ENCODE measurements around the gene ZNF837. TPM values are rescaled to one million over a fixed set of nuclear protein-coding genes. Genes with fewer than 3 reads are reported as not detected.

ZNF837 gene
- total and polyA plus RNA-seq, 2 of the 4 experiments (the other 2 are of a cell fraction), result 0.54 to 1.2 TPM

DNA sequence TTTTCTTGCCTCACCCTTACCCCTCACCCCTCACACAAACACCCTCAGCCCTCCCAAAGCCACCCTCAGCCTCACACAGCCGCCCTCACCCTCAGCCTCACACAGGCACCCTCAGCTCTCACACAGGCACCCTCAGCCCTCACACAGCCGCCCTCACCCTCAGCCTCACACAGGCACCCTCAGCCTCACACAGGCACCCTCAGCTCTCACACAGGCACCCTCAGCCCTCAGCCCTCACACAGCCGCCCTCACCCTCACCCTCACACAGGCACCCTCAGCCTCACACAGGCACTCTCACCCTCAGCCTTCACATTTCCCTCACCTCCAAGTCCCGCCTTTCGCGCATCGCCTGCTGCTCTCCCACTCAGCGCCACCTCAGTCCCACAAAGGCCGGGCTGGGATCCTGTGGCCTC lies 54.3 kb downstream of the ZNF837 start:
- H3K4me1 ChIP-seq (ENCODE audit: control insufficient read depth, insufficient read depth, low read length), result peaks cover 2% of the 10 kb centered on the region; the same call in 1 of the 2 replicates
- peak; percentile 8; the same call in 1 of the 2 replicates for TF ChIP-seq BHLHE40 (IDR thresholded peaks at IDR 0.05; ENCODE audit: low read depth, low read length)
- no peak for TF ChIP-seq MAZ (IDR thresholded peaks at IDR 0.05; ENCODE audit: borderline replicate concordance, low read depth, low read length)
- TF ChIP-seq MXI1 (IDR thresholded peaks at IDR 0.05; ENCODE audit: borderline replicate concordance, low read depth, low read length), result peak; percentile 43; the same call in 1 of the 2 replicates
- TF ChIP-seq CEBPB (IDR thresholded peaks at IDR 0.05; ENCODE audit: low read depth, low read length), result no peak
- H3K56ac ChIP-seq (ENCODE audit: extremely low read depth, insufficient read depth, low read length), result no peak overlapping the region
- peak overlapping the region; percentile 76 for H2BK5ac ChIP-seq (ENCODE audit: low read depth, low read length, poor library complexity, severe bottlenecking)
- ChIA-PET CTCF (no interaction called here), POLR2A (ENCODE audit: unreplicated experiment) (no interaction called here)
- H3K79me1 ChIP-seq (ENCODE audit: low read depth in 1 of 2, low read length in 2 of 2), result peaks cover 30 to 74% of the 10 kb centered on the region in 2 experiments
- peak overlapping the region; percentile 65 for H4K5ac ChIP-seq (ENCODE audit: low read depth, low read length)
- intact Hi-C loops (cut with micrococcal nuclease) (loop anchor here (2.0 kb wide), 1 partner anchor 20 kb away; no protein-coding TSS in a partner anchor), dilution Hi-C loops (cut with HindIII; ENCODE audit: low sequenced_read_pairs, unreplicated experiment) (no loop called here), in situ Hi-C loops (cut with MboI; ENCODE audit: low sequenced_read_pairs) (no loop called here)
- WGBS, 2 experiments (ENCODE audit: extremely low coverage in 2 of 2, insufficient read length in 1 of 2), result 7% methylated on average over 3 of the region's 9 CpGs; no CpG with 5 or more reads in 1 of the 2 experiments
- H2BK120ac ChIP-seq (ENCODE audit: low read depth, low read length), result 0 out of 2 replicates have a peak overlapping the region, but pooled peaks have one; percentile 42
- H4K20me1 ChIP-seq (ENCODE audit: insufficient read depth, low read length), result peaks cover 5% of the 10 kb centered on the region; the same call in 1 of the 2 replicates
- H2AK9ac ChIP-seq (replicated peaks; ENCODE audit: low read depth, low read length, poor library complexity), result peak overlapping the region; percentile 97
- H3K23ac ChIP-seq (ENCODE audit: low read depth, low read length), result peak overlapping the region; percentile 92
- H3K36me3 ChIP-seq (ENCODE audit: control insufficient read depth, insufficient read depth, low read length), result peaks cover 2% of the 10 kb centered on the region; the same call in 1 of the 2 replicates
- peak overlapping the region; percentile 74 for H3K27ac ChIP-seq (ENCODE audit: insufficient read depth, low read length)
- H2AFZ ChIP-seq (replicated peaks; ENCODE audit: low read length, poor library complexity), result peak overlapping the region; percentile 100
- peak overlapping the region; percentile 86; the same call in 1 of the 2 replicates for H4K91ac ChIP-seq (ENCODE audit: insufficient read depth, low read depth, low read length)
- peak overlapping the region; percentile 87 for H3K4me2 ChIP-seq (ENCODE audit: low read depth, low read length)
- H3K14ac ChIP-seq (replicated peaks; ENCODE audit: low read depth, low read length), result peak overlapping the region; percentile 98
- peak overlapping the region; percentile 90 for H3K4ac ChIP-seq (ENCODE audit: low read depth, low read length)
- no peaks in the 10 kb centered on the region for H3K9me3 ChIP-seq (ENCODE audit: control insufficient read depth, insufficient read depth, low read length)
- peak overlapping the region; percentile 71 to 92; a peak in 3 of 4 replicates for H4K8ac ChIP-seq (ENCODE audit: low read depth in 2 of 2, low read length in 2 of 2)
- peak overlapping the region; percentile 72 for H3K4me3 ChIP-seq (ENCODE audit: insufficient read depth, low read depth, low read length)
- peak overlapping the region; percentile 88 for H3K9ac ChIP-seq (ENCODE audit: low read depth, low read length)
- H3K27me3 ChIP-seq (ENCODE audit: control insufficient read depth, insufficient read depth, low read length), result no peaks in the 10 kb centered on the region
- H2BK20ac ChIP-seq (ENCODE audit: low read depth, low read length), result no peak overlapping the region
- BruUV-seq (replicated peaks), result no TSS peak
- H3K9me1 ChIP-seq (ENCODE audit: insufficient read depth, low read length), result peaks cover 14% of the 10 kb centered on the region
- H3K18ac ChIP-seq (ENCODE audit: low read depth, low read length), result no peak overlapping the region
- DNase-seq, result no peak
- H2BK15ac ChIP-seq (ENCODE audit: low read depth, low read length), result no peak overlapping the region; the same call in 2 of the 3 replicates
- peak overlapping the region; percentile 96 for H2AK5ac ChIP-seq (ENCODE audit: low read depth, low read length)
- ATAC-seq (ENCODE audit: low read depth), result peak; percentile 25

All from IMR-90 (cell line).